Activated CD4-positive, CD25-positive, alpha-beta regulatory T cell treated with anti-CD3 and anti-CD28 coated beads, Interleukin-2, amount 50 U/mL, for 16 hours (primary cell): ENCODE data around the gene IMPA2.
"Not testable (repeated sequence)": the region's sequence is repeated elsewhere in the genome, so short reads cannot be mapped to it uniquely, and the experiment has no call there.

ENCODE experiments used
- DNase-seq: peaks from one replicate; pipeline ENCODE4 v3.0.0-alpha.2; 2020; ENCODE audit warnings: low read depth, low spot score

Gene IMPA2

DNA sequence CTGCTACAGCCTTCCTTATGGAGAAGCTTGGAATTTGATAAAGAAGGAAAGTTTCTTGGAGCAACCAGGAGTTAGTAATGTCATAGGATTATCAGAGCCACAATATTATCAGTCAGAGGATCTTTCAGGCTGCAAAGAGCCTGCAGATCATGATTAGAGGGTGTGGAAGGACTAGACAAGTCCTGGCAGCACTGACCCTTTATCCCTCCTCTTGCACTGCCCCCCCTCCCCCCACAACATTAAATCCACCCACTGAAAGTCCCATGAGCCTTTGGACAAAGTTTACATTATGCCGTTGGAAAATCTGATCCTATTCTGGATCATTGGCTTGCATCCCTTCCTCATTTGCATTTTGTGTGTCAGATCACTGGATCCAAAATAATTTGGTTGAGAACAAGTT is 18.7 kb upstream of the IMPA2 start:
- no peak for DNase-seq

DNA sequence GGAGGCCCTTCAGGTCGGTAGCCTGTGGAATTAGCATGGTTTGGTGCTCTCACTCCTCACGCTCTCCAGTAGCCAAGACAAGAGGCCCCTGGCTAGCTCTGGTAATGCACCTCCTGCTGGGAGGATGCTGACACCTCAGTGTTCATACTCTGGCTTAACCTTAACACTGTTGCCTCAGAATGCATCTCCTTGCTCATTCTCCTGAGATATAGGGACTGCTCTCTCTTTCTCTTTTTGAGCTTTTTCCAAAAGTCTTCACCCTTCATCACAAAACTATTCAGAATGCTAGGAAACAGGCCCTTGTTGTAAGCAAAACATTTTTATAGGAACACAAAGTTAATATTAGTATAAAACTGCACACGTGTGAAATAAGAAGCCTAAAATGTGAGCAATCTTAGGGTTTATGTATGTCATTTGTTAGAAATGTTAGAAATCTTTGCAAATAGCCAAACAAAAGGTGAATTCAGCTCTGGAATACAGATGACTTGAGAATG is 17.3 kb upstream of the IMPA2 start:
- DNase-seq, result no peak

DNA sequence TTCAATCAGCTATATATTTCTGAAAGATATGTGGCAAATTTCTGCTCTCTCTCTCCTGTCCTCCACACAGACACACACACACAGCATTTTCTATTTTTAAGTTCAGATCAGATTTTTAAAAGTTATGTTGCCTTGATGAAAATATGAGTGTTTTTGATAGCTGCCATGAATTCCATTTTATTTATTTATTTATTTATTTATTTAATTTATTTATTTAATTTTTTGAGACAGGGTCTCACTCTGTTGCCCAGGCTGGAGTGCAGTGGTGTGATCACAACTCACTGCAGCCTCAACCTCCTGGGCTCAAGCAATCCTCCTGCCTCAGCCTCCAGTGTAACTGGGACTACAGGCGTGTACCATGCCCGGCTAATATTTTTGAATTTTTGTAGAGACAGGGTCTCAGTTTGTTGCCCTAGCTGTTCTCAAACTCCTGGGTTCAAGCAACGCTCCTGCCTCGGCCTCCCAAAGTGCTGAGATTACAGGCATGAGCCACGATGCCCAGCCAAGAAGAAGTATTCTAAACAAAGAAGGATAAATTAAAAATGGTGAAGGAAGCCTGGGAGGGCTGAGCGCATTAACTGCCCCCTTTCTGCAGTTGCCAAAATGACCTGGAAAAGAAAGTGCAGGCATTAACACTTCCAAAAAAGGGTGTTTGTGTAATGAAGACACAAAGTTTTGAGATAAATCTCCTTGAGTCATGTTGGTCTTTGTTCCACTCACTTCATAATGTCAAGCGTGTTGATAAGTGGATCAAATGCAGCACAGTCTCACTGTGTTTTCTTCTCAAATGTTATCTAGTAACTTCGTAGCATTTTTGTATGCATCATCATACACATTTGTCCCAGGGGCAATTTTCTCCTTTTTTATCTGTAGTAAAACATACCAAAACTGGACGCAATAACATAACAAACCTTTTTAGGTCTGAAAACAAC is 11.1 kb upstream of the IMPA2 start:
- no peak for DNase-seq

DNA sequence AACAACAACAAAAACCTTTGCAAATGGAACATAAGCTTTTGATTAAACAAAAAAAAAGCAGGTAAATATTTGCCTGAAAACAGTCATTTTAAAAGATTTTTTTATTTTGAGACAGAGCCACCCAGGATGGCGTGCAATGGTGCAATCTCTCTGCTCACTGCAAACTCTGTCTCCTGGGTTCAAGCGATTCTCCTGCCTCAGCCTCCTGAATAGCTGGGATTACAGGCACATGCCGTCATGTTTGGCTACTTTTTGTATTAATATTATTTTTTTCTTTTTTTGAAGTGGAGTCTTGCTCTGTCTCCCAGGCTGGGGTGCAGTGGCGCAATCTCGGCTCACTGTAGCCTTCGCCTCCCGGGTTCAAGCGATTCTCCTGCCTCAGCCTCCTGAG is 10.5 kb upstream of the IMPA2 start:
- DNase-seq, result not testable (repeated sequence)

DNA sequence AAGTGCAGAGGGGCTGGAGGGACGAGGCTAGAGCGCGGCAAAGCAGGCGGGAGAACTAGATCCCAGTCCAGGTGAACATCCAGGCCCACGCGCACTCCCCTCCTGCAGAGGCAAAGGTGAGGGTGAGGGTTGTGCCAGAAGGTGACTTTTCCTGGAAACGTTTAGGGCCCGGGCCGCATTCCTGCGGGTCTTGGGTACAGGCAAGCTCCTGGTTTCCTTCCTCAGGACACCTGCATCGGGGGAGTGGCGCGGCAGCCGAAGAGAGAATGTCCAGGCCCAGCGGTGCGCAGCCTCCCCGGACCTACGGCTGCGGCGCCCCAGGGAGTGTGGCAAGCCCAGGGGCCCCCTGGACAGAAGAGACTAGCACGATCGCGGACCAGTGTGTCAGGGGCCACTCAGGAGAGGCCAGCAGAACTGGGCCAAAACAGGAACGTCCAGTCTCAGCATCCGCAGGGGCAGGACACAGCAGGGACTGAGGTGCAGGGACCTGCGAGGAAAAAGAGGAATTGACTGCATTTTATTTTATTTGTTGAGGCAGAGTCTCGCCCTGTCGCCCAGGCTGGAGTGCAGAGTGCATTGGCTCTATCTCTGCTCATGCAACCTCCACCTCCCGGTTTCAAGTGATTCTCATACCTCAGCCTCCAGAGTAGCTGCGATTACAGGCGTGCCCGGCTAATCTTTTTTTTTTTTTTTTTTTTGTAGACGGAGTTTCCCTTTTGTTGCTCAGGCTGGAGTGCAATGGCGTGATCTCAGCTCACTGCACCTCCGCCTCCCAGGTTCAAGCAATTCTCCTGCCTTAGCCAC is 8.7 kb upstream of the IMPA2 start:
- DNase-seq, result no peak

DNA sequence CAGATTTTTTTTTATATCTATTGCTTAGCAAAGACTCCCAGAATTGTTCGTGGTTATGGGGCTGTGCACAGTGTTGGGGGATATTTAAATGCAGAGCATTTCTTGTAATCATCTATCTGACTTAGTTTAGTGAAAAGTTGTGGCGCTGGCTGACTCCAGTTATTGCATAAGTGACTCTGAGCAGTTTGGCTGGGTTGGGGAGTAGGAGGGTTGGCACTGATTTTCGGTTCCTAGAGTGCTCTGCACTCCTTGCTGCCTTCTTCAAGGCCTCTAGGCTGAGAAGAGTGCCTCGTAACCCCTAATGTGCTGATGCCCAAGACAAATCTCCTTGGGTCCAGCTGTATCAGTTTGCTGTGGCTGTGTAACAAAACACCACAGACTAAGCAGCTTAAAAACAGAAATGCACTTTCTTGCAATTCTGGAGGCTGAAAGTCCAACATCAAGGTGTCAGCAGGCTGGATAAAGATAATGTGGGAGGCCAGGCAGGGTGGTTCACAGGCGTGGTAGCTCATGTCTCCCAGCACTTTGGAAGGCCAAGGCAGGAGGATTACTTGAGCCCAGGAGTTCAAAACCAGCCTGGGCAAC is 6.5 kb upstream of the IMPA2 start:
- no peak for DNase-seq

DNA sequence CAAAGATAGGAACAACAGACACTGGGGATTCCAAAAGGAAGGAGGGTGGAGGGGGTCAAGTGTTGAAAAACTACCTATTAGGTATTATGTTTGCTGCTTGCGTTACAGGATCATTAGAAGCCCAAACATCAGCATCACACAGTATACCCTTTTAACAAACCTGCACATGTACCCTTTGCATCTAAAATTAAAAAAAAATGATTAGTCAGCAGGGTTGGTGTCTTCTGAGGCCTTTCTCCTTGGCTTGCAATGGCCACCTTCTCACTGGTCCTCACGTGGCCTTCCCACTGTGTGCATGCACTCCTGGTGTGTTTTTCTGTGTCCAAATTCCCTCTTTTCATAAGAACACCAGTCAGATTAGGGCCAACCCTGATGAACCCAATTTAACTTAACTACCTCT is 5.6 kb upstream of the IMPA2 start:
- no peak for DNase-seq

DNA sequence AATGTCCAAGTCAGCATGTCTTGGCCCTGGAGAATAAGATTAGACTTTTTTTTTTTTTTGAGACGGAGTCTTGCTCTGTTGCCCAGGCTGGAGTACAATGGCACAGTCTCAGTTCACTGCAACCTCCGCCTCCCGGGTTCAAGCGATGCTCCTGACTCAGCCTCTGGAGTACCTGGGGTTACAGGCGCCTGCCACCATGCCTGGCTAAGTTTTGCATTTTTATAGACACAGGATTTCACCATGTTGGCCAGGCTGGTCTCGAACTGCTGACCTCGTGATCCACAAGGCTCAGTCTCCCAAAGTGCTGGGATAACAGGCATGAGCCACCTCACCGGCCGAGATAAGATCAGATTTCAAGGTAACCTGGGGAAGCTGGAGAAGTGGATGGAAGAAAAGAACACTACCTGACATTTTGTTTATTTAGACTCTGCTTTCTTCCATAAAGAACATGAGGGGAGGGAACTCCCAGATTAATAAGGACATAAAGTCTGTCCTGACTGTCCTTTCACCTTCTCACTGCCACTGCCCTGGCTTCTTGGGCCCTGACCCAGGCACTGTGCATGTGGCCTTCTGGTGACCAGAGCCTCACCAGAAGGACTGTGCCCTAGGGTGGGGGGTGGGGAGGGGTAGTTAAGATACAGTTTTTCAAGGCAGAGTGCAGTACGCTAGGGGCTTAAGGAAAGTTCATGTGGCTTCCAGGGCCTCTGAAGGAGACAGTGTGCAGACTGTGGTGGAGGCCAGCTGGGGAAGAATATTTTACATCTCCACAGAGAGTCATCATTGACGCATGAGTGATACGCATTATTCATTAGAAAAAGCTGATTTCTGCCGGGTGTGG is 4.8 kb upstream of the IMPA2 start:
- no peak for DNase-seq

DNA sequence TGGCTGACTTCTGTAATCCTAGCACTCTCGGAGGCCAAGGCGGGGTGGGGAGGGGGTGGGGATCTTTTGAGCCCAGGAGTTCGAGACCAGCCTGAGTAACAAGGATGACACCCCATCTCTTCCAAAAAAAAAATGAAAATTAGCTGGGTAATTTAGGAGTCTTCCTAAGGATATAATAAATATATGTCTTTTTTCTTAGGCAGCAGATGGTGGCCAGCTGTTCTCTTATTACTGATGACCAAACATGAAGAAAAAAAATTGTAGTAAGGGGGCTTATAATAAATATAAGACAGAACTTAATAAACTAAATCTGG is 4.2 kb upstream of the IMPA2 start:
- no peak for DNase-seq

DNA sequence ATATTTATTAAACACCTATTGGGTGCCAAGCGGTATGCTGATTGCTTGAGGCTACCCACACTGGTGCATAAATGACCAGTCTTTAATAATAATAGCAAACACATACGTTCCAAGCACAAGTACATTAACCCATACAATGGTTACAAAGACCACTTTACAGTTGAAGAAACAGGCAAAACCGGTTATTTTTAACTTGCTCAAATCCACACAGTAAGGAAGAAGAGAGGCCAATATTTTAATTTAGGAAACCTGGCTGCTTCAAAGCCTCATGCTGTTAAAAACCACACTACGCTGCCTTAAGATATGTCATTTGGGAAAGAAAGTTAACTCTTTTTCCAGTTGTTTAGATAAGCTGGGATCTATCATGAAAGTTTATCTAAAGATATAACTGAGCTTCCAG is 2.4 kb upstream of the IMPA2 start:
- DNase-seq, result no peak

DNA sequence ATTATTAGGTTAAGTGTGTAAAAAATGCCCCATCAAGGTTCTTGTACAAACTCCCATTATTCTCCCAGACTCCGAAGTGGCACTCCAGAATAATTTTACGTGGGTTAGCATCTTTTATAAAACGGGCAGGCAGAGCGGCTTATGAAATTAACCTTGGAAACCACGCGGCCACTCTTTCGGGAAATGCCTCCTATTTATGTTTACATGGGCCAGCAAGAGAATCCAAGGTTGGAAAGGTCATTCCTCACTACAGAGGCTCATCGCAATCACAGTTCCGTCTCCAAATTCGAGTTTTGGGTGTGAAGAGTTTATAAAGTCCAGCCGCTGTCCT is 1.2 kb upstream of the IMPA2 start:
- no peak for DNase-seq

DNA sequence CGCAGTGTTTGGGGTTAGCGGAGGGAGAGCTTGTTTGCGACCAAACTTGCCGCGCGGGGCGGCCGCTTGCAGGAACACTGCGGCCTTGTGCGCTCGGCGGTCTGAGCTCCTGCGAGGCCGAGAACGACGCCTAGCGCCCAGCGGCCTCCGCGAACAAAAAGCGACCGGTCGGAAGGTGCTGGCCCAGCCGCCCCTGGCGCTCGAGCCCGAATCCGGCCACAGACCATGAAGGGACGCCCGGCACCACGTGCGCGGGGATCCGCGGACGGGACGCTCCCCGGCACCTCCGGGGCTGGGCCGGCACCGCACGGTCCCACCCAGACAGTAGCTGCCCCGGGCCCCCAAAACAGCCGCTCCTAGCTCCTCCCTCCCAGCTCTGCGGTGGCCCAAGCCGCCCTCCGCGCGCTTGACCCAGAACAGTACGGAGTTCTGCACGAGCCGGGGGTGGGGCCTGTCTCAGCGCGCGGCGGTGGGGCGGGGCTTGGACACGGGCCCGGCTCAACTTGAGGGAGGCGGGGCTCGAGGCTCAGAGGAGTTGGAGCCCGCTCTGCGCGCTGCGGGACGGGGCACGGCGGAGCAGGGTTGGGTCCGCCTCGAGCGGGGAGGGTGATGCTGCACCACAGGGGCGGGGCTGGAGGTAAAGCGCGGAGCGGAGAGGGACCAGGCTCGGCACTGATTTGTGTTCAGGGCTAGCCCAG is 664 bp upstream of the IMPA2 start:
- DNase-seq, result peak; percentile 87

DNA sequence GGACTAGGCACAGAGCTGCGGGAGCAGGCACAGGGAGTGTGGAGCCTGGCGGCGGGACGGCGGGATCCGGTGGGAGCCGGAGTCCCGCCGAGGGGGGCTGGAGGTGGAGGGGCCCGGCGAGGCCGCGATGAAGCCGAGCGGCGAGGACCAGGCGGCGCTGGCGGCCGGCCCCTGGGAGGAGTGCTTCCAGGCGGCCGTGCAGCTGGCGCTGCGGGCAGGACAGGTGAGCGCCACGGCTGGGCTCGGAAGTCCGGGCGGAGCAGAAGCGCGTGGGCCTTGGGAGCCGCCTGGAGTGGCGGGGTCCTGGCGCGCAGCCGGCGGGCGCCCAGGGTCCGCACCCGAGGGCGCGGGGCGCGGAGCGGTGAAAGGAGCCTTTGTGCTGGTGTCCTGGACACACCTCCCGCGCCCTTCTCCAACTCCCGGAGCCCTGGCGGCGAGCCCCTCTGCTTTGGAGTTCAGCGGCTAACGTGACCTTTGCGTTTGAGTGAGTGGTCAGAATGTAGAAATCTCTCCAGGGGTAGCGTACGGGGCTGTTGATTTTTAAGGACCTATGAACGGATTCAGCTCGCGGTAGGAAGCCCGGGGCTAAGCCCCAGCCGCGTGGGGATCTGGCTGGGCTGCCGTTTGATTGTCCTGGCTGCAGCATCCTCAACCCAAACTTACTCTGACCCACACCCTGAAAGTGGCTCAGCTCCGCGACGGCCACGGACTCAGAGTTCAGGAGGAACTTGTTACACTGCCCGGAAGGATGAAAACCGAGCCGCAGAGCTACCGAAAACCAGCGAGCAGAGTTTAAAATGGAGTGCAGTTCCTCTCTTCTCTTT is 448 bp downstream of the IMPA2 start:
- DNase-seq, result no peak

DNA sequence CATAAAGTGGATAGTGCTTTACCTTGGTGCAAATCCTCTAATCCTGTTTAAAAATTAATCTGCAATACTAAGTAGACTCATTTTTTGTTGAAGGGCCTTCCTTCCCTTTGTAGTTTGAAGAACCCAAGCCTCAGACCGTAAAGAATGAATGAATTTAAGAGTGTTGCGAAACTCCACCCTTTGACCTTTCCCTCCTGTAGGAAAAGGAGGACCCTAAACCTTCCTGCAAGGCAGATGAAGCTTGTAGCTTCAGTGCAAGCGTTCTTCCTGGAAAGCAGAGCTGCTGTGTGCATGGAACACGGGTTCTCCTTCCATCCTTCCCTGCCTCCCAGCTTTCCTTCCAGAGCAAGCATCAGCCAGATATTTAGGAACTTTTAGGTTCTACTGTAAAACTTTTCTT is 1.7 kb downstream of the IMPA2 start:
- DNase-seq, result no peak

DNA sequence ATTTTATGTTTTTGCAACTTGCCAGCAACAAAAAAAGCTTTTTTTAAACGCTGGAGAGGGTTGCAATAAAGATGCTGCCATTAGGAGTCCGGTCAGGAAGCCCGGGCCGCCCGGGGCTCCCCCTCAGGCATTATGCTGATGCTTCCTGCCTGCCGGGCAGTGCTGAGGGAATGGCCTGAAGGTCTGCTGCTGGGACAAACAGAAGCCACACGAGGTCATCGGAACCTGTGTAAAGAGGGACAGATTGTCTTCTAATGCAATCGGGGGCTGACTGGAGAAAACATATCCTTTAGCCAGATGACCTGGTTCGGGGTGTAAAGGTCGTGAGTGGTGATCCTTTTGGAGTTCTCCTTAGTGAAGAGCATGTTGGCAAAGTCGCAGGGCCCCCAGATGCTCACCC is 2.3 kb downstream of the IMPA2 start:
- no peak for DNase-seq

DNA sequence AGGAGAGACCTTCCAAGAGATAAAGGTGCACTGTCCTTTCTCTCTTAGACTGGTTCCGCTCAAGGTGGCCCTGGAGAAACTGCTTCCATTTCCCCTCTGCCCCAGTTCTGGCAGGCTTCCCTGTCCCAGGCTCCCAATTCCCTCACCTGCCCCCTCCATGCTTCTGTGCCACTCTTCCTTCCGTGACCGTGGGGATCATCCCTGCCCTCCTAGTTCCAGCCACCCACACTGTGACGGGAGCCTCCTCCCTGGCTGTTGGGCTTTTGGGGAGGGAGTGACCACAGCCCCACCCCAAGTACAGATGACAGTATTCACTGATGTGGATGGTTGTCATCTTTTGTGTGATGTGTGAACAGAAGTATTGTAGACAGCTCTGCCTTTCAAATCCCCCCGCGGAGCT is 2.8 kb downstream of the IMPA2 start:
- DNase-seq, result no peak

DNA sequence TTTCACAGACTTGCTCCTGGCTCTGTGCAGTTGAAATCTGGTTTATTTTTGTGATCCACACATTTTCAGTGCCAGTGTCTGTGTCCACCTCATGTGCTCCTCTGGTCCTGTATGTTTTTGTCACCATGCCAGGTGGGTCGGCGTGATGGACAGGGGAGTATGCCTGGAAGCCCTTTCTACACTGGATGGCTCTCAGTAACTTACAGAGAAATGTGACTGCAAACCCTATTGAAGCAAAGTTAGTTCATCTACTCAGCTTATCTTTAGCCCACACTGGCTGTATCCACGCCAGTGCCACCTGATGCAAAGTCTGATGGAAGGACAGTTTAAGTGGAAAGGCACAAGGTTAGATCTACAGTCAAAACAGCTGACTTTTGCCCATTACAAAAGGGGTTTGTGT is 4.3 kb downstream of the IMPA2 start:
- DNase-seq, result no peak

DNA sequence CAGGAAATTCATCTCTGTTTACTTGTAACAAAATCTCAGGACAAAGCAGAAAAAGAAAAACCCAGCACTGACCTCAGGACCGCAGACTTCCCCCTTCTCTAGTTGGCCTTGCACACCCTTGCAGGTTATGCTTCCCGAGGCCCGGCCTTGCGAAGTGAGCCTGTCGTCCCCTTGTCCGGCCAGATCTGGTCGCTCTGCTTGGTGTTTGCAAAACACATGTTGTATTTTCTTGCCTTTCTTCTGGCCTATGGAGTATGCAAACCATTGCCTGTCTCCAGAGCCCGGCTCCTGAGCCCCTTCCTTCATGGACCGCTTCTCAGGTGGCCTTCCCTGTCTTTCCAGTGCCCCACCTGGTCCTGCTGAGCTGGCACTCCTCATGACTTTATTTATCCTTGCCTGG is 4.8 kb downstream of the IMPA2 start:
- no peak for DNase-seq

DNA sequence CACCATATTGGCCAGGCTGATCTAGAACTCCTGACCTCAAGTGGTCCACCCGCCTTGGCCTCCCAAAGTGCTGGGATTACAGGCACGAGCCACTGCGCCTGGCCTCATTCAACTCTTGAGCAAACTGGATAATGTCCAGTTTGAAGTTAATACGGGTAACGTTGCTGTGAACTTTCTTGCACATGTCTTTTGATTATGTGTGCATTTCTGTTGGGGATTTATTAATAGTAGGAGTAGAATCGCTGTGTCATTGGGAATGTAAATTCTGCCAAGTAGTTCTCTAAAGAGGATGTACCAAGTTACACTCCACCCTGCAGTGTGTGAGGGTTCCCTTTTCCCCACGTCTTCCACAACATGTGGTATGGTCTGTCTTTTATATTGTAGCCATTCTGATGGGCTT is 6.2 kb downstream of the IMPA2 start:
- no peak for DNase-seq

DNA sequence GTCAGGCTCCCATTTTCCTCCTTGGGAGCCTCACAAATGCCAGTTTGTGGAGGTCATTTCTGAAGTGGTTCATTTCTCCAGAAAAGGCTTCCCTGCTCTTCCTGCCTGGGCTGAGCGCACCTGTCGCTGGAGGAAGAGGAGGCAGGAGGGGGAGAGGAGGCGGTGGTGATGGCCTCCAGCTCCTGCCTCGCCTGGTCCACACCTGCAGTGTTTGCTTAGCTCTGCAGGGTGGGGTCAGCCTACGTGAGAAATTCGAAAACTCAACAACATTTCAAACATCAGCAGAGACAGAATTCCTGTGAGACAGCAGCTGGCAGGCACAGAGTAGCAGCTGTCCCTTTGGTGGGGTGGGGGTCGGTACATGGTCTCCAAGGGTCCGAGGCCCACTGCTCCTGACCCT is 7.9 kb downstream of the IMPA2 start:
- DNase-seq, result no peak
